ENCODE data around the gene FGF12. TPM values are rescaled to one million over a fixed set of nuclear protein-coding genes. Genes with fewer than 3 reads are reported as not detected.
"Not testable (repeated sequence)": the region's sequence is repeated elsewhere in the genome, so short reads cannot be mapped to it uniquely, and the experiment has no call there.

FGF12 gene
- 2.1 and 6.4 TPM in 2 replicates for total RNA-seq

GRCh38 chr3:192727032-192727847 lies at the start of gene FGF12:
Gene FGF12 (minus strand): TSS chr3:192727541.
- no peak for DNase-seq (ENCODE audit: extremely low read depth, low read depth, low spot score)

GRCh38 chr3:192774341-192774740 lies 47.0 kb upstream of the FGF12 start:
- not testable (repeated sequence) for DNase-seq (ENCODE audit: extremely low read depth, low read depth, low spot score)

- peak; percentile 3 for DNase-seq (ENCODE audit: extremely low read depth, low read depth, low spot score)
These were observed 45.0 kb upstream of the FGF12 start for GRCh38 chr3:192772240-192772894.

GRCh38 chr3:192758654-192759053 lies 31.3 kb upstream of the FGF12 start:
- no peak for DNase-seq (ENCODE audit: extremely low read depth, low read depth, low spot score)

GRCh38 chr3:192751148-192751547 lies 23.8 kb upstream of the FGF12 start:
- DNase-seq (ENCODE audit: extremely low read depth, low read depth, low spot score) = no peak

GRCh38 chr3:192750201-192750600 lies 22.9 kb upstream of the FGF12 start:
- DNase-seq (ENCODE audit: extremely low read depth, low read depth, low spot score) = no peak

- no peak for DNase-seq (ENCODE audit: extremely low read depth, low read depth, low spot score)
These were observed 20.4 kb upstream of the FGF12 start for GRCh38 chr3:192747746-192748145.

- no peak for DNase-seq (ENCODE audit: extremely low read depth, low read depth, low spot score)
These were observed 19.8 kb upstream of the FGF12 start for GRCh38 chr3:192747145-192747544.

- DNase-seq (ENCODE audit: extremely low read depth, low read depth, low spot score) = no peak
These were observed 17.8 kb upstream of the FGF12 start for GRCh38 chr3:192745150-192745549.

GRCh38 chr3:192744604-192745003 lies 17.3 kb upstream of the FGF12 start:
- DNase-seq (ENCODE audit: extremely low read depth, low read depth, low spot score) = not testable (repeated sequence)

- DNase-seq (ENCODE audit: extremely low read depth, low read depth, low spot score) = no peak
These were observed 10.2 kb upstream of the FGF12 start for GRCh38 chr3:192737506-192737905.

- DNase-seq (ENCODE audit: extremely low read depth, low read depth, low spot score) = no peak
These were observed 3.9 kb upstream of the FGF12 start for GRCh38 chr3:192731233-192731632.

- DNase-seq (ENCODE audit: extremely low read depth, low read depth, low spot score) = no peak
These were observed 956 bp downstream of the FGF12 start for GRCh38 chr3:192726385-192726784.

GRCh38 chr3:192719964-192720363 lies 7.4 kb downstream of the FGF12 start:
- DNase-seq (ENCODE audit: extremely low read depth, low read depth, low spot score) = no peak

- DNase-seq (ENCODE audit: extremely low read depth, low read depth, low spot score) = no peak
These were observed 9.2 kb downstream of the FGF12 start for GRCh38 chr3:192718156-192718555.

- DNase-seq (ENCODE audit: extremely low read depth, low read depth, low spot score) = no peak
These were observed 12.2 kb downstream of the FGF12 start for GRCh38 chr3:192715126-192715525.

GRCh38 chr3:192711126-192711525 lies 16.2 kb downstream of the FGF12 start:
- not testable (repeated sequence) for DNase-seq (ENCODE audit: extremely low read depth, low read depth, low spot score)

GRCh38 chr3:192710366-192710765 lies 17.0 kb downstream of the FGF12 start:
- DNase-seq (ENCODE audit: extremely low read depth, low read depth, low spot score) = no peak

- no peak for DNase-seq (ENCODE audit: extremely low read depth, low read depth, low spot score)
These were observed 21.1 kb downstream of the FGF12 start for GRCh38 chr3:192706272-192706671.

GRCh38 chr3:192700885-192701284 lies 26.5 kb downstream of the FGF12 start:
- no peak for DNase-seq (ENCODE audit: extremely low read depth, low read depth, low spot score)

GRCh38 chr3:192696943-192697587 lies 30.3 kb downstream of the FGF12 start:
- no peak for DNase-seq (ENCODE audit: extremely low read depth, low read depth, low spot score)
